Progenitor cell of endocrine pancreas (in vitro differentiated cells): ENCODE results near the gene RAC2. TPM values are rescaled to one million over a fixed set of nuclear protein-coding genes. Genes with fewer than 3 reads are reported as not detected.

Experiments used
- DNase-seq: peaks from one replicate; pipeline ENCODE4 v3.0.0; 2021; ENCODE audit warnings: low spot score; ENCODE audit not compliant: unreplicated experiment
- H3K27ac Mint-ChIP-seq: 2 replicates; pipeline ENCODE4 v1.8.0; 2021; ENCODE audit warnings: mild to moderate bottlenecking, moderate library complexity, mixed read lengths
- H3K27me3 Mint-ChIP-seq: 2 replicates; pipeline ENCODE4 v1.8.0; 2021; ENCODE audit warnings: mixed read lengths
- H3K36me3 Mint-ChIP-seq: 2 replicates; pipeline ENCODE4 v1.8.0; 2022; ENCODE audit warnings: mixed read lengths; ENCODE audit not compliant: insufficient read depth
- H3K4me1 Mint-ChIP-seq: 2 replicates; pipeline ENCODE4 v1.8.0; 2021; ENCODE audit warnings: low read depth, mixed read lengths
- H3K4me3 Mint-ChIP-seq: 2 replicates; pipeline ENCODE4 v1.8.0; 2021; ENCODE audit warnings: low read depth, mild to moderate bottlenecking, moderate library complexity, mixed read lengths
- H3K9me3 Mint-ChIP-seq: 2 replicates; pipeline ENCODE4 v1.8.0; 2021; ENCODE audit warnings: low read depth, mixed read lengths
- CTCF ChIP-seq: fragments of 200-600 bp; sonication (generic); IDR thresholded peaks from one replicate; pipeline ENCODE4 v1.5.0; 2021; ENCODE audit warnings: antibody characterized with exemption, mild to moderate bottlenecking; ENCODE audit not compliant: unreplicated experiment
- total RNA-seq: library from RNA; stranded (reverse); gene quantifications from 2 replicates; pipeline ENCODE4 v1.2.1, GENCODE V29; 2021

The RAC2 gene
- total RNA-seq, 1 donor from 2014 or later = 1.7 TPM

- Mint-ChIP-seq H3K27ac (no peak overlapping the region), H3K36me3 (no peaks in the 10 kb centered on the region), H3K4me3 (no peak overlapping the region), H3K4me1 (no peaks in the 10 kb centered on the region), H3K9me3 (no peaks in the 10 kb centered on the region), H3K27me3 (peaks cover 41% of the 10 kb centered on the region)
- DNase-seq = no peak
- no peak for TF ChIP-seq CTCF
Observed at GRCh38 chr22:37280718-37281117, 36.6 kb upstream of the RAC2 start.

GRCh38 chr22:37279331-37280181 lies 35.5 kb upstream of the RAC2 start:
- peaks cover 41% of the 10 kb centered on the region for H3K27me3 Mint-ChIP-seq
- TF ChIP-seq CTCF = no peak
- H3K36me3 Mint-ChIP-seq = no peaks in the 10 kb centered on the region
- DNase-seq = no peak
- H3K9me3 Mint-ChIP-seq = no peaks in the 10 kb centered on the region
- H3K4me3 Mint-ChIP-seq = no peak overlapping the region
- H3K4me1 Mint-ChIP-seq = no peaks in the 10 kb centered on the region
- no peak overlapping the region for H3K27ac Mint-ChIP-seq

- no peak for DNase-seq
Observed at GRCh38 chr22:37278261-37278660, 34.2 kb upstream of the RAC2 start.

GRCh38 chr22:37277384-37277783 lies 33.3 kb upstream of the RAC2 start:
- Mint-ChIP-seq H3K27ac (no peak overlapping the region), H3K27me3 (peaks cover 31% of the 10 kb centered on the region)

More at GRCh38 chr22:37278261-37278660, 34.2 kb upstream of the RAC2 start:
- no peak overlapping the region for H3K27ac Mint-ChIP-seq
- no peak overlapping the region for H3K4me3 Mint-ChIP-seq
- TF ChIP-seq CTCF = no peak
- H3K36me3 Mint-ChIP-seq = no peaks in the 10 kb centered on the region
- peaks cover 37% of the 10 kb centered on the region for H3K27me3 Mint-ChIP-seq
- H3K9me3 Mint-ChIP-seq = no peaks in the 10 kb centered on the region
- H3K4me1 Mint-ChIP-seq = no peaks in the 10 kb centered on the region

GRCh38 chr22:37276776-37277175 lies 32.7 kb upstream of the RAC2 start:
- Mint-ChIP-seq H3K27ac (no peak overlapping the region), H3K36me3 (no peaks in the 10 kb centered on the region), H3K9me3 (no peaks in the 10 kb centered on the region), H3K27me3 (peaks cover 28% of the 10 kb centered on the region), H3K4me3 (no peak overlapping the region), H3K4me1 (no peaks in the 10 kb centered on the region)
- DNase-seq = no peak
- no peak for TF ChIP-seq CTCF

More at GRCh38 chr22:37277384-37277783, 33.3 kb upstream of the RAC2 start:
- no peak overlapping the region for H3K4me3 Mint-ChIP-seq
- no peaks in the 10 kb centered on the region for H3K36me3 Mint-ChIP-seq
- H3K9me3 Mint-ChIP-seq = no peaks in the 10 kb centered on the region
- TF ChIP-seq CTCF = no peak
- no peaks in the 10 kb centered on the region for H3K4me1 Mint-ChIP-seq
- DNase-seq = no peak
